ENCODE measurements around the gene DENND1B. TPM values are rescaled to one million over a fixed set of nuclear protein-coding genes. Genes with fewer than 3 reads are reported as not detected.

Gene DENND1B
- polyA plus RNA-seq, 1 of the 3 experiments (the other 2 are of a cell fraction): 1.4 TPM

GRCh38 chr1:197632005-197632404 is 143.3 kb downstream of the DENND1B start:
- Histone ChIP-seq H3K79me2 (ENCODE audit: insufficient read depth) (no peaks in the 10 kb centered on the region), H3K4me3 (ENCODE audit: low read depth in 2 of 2, low read length in 1 of 2) (no peak overlapping the region), H3K9me3 (no peaks in the 10 kb centered on the region), H3K9me2 (no peaks in the 10 kb centered on the region), H3K27ac (ENCODE audit: low read depth in 2 of 2, low read length in 1 of 2) (no peak overlapping the region), H3K27me3 (ENCODE audit: insufficient read depth) (no peaks in the 10 kb centered on the region), H2AFZ (ENCODE audit: low read depth) (no peak overlapping the region), H3F3A (replicated peaks; ENCODE audit: insufficient read depth) (no peaks in the 10 kb centered on the region), H3K4me1 (ENCODE audit: control insufficient read depth in 1 of 2, insufficient read depth in 2 of 2, low read depth in 1 of 2, low read length in 1 of 2) (peaks cover 0 to under 1% of the 10 kb centered on the region in 2 experiments; a peak in 1 of 4 replicates), H3K4me2 (no peak overlapping the region), H3K36me3 (replicated peaks in 1 of 2; ENCODE audit: control insufficient read depth in 1 of 2, insufficient read depth in 2 of 2, low read length in 1 of 2) (peaks cover 0 to 7% of the 10 kb centered on the region in 2 experiments), H4K20me1 (ENCODE audit: insufficient read depth) (no peaks in the 10 kb centered on the region), H3K9ac (no peak overlapping the region)
- ChIA-PET CTCF (interaction anchor here (1.4 kb wide), 1 partner anchor 13 kb away, joined by 4 read pairs; no protein-coding TSS in a partner anchor), POLR2A (no interaction called here)
- DNase-seq: no peak
- TF ChIP-seq JUND (IDR thresholded peaks at IDR 0.05) (no peak), TCF12 (IDR thresholded peaks at IDR 0.05) (no peak), POLR2AphosphoS5 (IDR thresholded peaks at IDR 0.05; ENCODE audit: low read depth, low read length) (no peak), USF2 (IDR thresholded peaks at IDR 0.05; ENCODE audit: borderline replicate concordance, low read depth, low read length) (no peak), SIN3A (IDR thresholded peaks at IDR 0.05; ENCODE audit: borderline replicate concordance, low read depth, low read length) (no peak), GABPA (IDR thresholded peaks at IDR 0.05; ENCODE audit: low read depth) (no peak), NRF1 (IDR thresholded peaks at IDR 0.05; ENCODE audit: low read depth, low read length) (no peak), FOXM1 (IDR thresholded peaks at IDR 0.05; ENCODE audit: low read depth) (no peak), FOSL2 (IDR thresholded peaks at IDR 0.05; ENCODE audit: borderline replicate concordance, low read depth) (no peak)

GRCh38 chr1:197622371-197622770 is 152.9 kb downstream of the DENND1B start:
- no peak overlapping the region for H2AFZ ChIP-seq (ENCODE audit: low read depth)
- no peaks in the 10 kb centered on the region for H4K20me1 ChIP-seq (ENCODE audit: insufficient read depth)
- no peak overlapping the region for H3K4me2 ChIP-seq
- no peak for TF ChIP-seq RXRA (IDR thresholded peaks at IDR 0.05; ENCODE audit: borderline replicate concordance, low read depth)
- TF ChIP-seq JUND (IDR thresholded peaks at IDR 0.05): no peak
- no peak for TF ChIP-seq CTCF (IDR thresholded peaks at IDR 0.05)
- TF ChIP-seq YY1 (IDR thresholded peaks at IDR 0.05; ENCODE audit: low read depth): no peak
- no peak for TF ChIP-seq MXI1 (IDR thresholded peaks at IDR 0.05; ENCODE audit: low read depth, low read length)
- no peak for TF ChIP-seq GABPA (IDR thresholded peaks at IDR 0.05; ENCODE audit: low read depth)
- TF ChIP-seq RFX5 (IDR thresholded peaks at IDR 0.05; ENCODE audit: low read length): no peak
- no peaks in the 10 kb centered on the region for H3K9me2 ChIP-seq
- H3K27ac ChIP-seq (ENCODE audit: low read depth in 2 of 2, low read length in 1 of 2): no peak overlapping the region
- H3K27me3 ChIP-seq (ENCODE audit: insufficient read depth): no peaks in the 10 kb centered on the region
- H3F3A ChIP-seq (replicated peaks; ENCODE audit: insufficient read depth): peaks cover 1% of the 10 kb centered on the region
- H3K4me3 ChIP-seq (ENCODE audit: low read depth in 2 of 2, low read length in 1 of 2): no peak overlapping the region
- no peaks in the 10 kb centered on the region for H3K79me2 ChIP-seq (ENCODE audit: insufficient read depth)
- 94% methylated on average over 1 of the region's 1 CpG for WGBS (ENCODE audit: low lambda C conversion rate)
- DNase-seq: no peak
- peaks cover 0 to 3% of the 10 kb centered on the region in 2 experiments; a peak in 2 of 4 replicates for H3K4me1 ChIP-seq (ENCODE audit: control insufficient read depth in 1 of 2, insufficient read depth in 2 of 2, low read depth in 1 of 2, low read length in 1 of 2)
- peaks cover 0 to 3% of the 10 kb centered on the region in 2 experiments for H3K36me3 ChIP-seq (replicated peaks in 1 of 2; ENCODE audit: control insufficient read depth in 1 of 2, insufficient read depth in 2 of 2, low read length in 1 of 2)
- H3K9ac ChIP-seq: no peak overlapping the region
- ChIA-PET POLR2A (no interaction called here), CTCF (no interaction called here)
- H3K9me3 ChIP-seq: no peaks in the 10 kb centered on the region
